Left kidney (tissue), 2 donors: Measurements from ENCODE around the gene TEX19. TPM values are rescaled to one million over a fixed set of nuclear protein-coding genes. Genes with fewer than 3 reads are reported as not detected.
"Not testable (repeated sequence)": the region's sequence is repeated elsewhere in the genome, so short reads cannot be mapped to it uniquely, and the experiment has no call there.

Experiments
- DNase-seq: peaks from one replicate; pipeline ENCODE4 v3.0.0-alpha.2; 2013
- polyA plus RNA-seq: library from polyadenylated mRNA; unstranded; fragments of 120-200 nt; gene quantifications from one replicate; pipeline ENCODE4 v1.2.1, GENCODE V29; 2013; ENCODE audit not compliant: insufficient read length

Gene TEX19
- polyA plus RNA-seq, 1 donor = not detected

GRCh38 chr17:82408288-82408937 is 49.4 kb downstream of the TEX19 start:
- no peak for DNase-seq

- DNase-seq = no peak
These were observed 49.9 kb downstream of the TEX19 start for GRCh38 chr17:82408938-82409318.

- DNase-seq = no peak
These were observed 51.1 kb downstream of the TEX19 start for GRCh38 chr17:82410014-82410716.

GRCh38 chr17:82411396-82412053 is 52.5 kb downstream of the TEX19 start:
- no peak for DNase-seq

- DNase-seq = not testable (repeated sequence)
These were observed 53.0 kb downstream of the TEX19 start for GRCh38 chr17:82412081-82412480.

DNA sequence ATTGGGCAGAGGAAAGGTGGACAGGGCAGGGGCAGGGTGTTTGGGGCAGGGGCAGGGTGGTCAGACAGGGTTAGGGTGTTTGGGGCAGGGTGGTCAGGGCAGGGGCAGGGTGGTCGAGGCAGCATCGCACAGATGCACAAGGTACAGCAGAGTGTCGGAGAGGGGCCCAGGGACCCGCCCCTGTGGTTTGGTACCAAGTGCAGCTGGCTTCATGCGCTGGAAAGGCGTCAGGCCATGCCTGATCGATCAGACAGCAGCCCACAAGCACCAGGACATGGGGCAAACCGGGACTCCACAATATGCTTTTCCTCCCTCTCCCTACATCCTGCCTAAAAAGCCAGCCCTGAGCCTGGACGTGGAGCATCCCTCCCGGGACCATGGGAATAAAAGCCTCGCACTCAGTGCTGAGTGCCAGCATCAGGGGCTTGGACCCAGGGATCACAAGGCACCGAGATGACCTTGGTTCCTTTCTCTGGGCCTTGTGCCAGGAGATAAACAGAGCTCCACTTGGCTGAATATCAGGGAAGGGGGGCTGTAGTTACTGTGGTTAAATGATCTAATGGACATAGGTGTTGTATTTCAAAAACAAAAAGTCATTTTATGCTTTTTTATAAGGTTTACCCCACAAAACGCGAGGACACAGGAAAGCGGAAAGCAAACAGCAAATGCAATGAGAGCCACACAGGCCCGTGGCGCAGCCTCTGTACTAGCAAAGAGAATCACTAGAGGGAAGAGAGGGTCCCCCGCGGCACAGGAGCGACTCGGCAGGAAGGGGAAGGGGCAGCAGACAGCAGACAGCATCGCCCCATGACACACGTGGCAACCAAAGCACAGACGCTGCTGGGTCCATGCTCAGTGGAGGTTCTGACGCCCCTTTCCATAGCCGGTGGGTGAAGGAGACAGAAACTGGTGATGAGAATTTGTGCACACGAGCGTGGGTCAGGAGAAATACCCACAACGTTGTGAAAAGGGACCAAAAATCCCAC is 53.8 kb downstream of the TEX19 start:
- no peak for DNase-seq

Other genes with a start within 250 kb of the TEX19 start
- 73.9 TPM for gene CCDC57, start 146.4 kb upstream of the TEX19 start, polyA plus RNA-seq
- 5.6 TPM for gene SLC16A3, start 130.2 kb upstream of the TEX19 start, polyA plus RNA-seq
- 125 TPM for gene CSNK1D, start 85.5 kb upstream of the TEX19 start, polyA plus RNA-seq
- 0.18 TPM for gene CD7, start 41.6 kb upstream of the TEX19 start, polyA plus RNA-seq
- 1.3 TPM for gene SECTM1, start 25.5 kb upstream of the TEX19 start, polyA plus RNA-seq
- gene UTS2R, start 12.5 kb downstream of the TEX19 start, polyA plus RNA-seq = 0.40 TPM
- 29.3 TPM for gene HEXD, start 59.1 kb downstream of the TEX19 start, polyA plus RNA-seq
- 23.2 TPM for gene OGFOD3, start 59.3 kb downstream of the TEX19 start, polyA plus RNA-seq
- 43.3 TPM for gene CYBC1, start 91.5 kb downstream of the TEX19 start, polyA plus RNA-seq
- 98.1 TPM for gene NARF, start 99.5 kb downstream of the TEX19 start, polyA plus RNA-seq
- gene FOXK2, start 160.5 kb downstream of the TEX19 start, polyA plus RNA-seq = 38.3 TPM